HepG2 (cell line): ENCODE results near the gene ZNF275. TPM values are rescaled to one million over a fixed set of nuclear protein-coding genes. Genes with fewer than 3 reads are reported as not detected.
A peak's percentile ranks its signal among the peaks of the same experiment; 100 is the strongest.

Experiments
- AGO1 ChIP-seq: fragments of 200-400 bp; formaldehyde crosslinking; IDR thresholded peaks from 2 replicates; pipeline ENCODE4 v1.6.1; 2017; ENCODE audit warnings: mild to moderate bottlenecking, low read depth, low read length, moderate library complexity; ENCODE audit not compliant: poor library complexity, severe bottlenecking
- HNRNPK ChIP-seq: fragments of 200-400 bp; formaldehyde crosslinking; IDR thresholded peaks from 2 replicates; pipeline ENCODE4 v1.6.1; 2018; ENCODE audit warnings: low read length, low read depth, moderate library complexity, mild to moderate bottlenecking; ENCODE audit not compliant: poor library complexity, severe bottlenecking
- HOMEZ ChIP-seq: IDR thresholded peaks from 2 replicates; pipeline ENCODE4 v1.6.1; 2016; ENCODE audit warnings: low read depth
- HOXA3 ChIP-seq: sonication (generic); formaldehyde crosslinking; IDR thresholded peaks from 2 replicates; pipeline ENCODE4 v1.5.0; 2020; ENCODE audit warnings: missing genetic modification reagents
- IRF9 ChIP-seq: sonication (generic); formaldehyde crosslinking; IDR thresholded peaks from 2 replicates; pipeline ENCODE4 v1.8.0; 2022; ENCODE audit warnings: missing genetic modification reagents, mild to moderate bottlenecking, borderline replicate concordance
- KAT2B ChIP-seq: fragments of 150-350 bp; IDR thresholded peaks from 2 replicates; pipeline ENCODE4 v1.6.1; 2014; ENCODE audit warnings: low read depth, low read length, borderline replicate concordance
- KDM1A ChIP-seq: IDR thresholded peaks from 2 replicates; pipeline ENCODE4 v1.6.1; 2016; ENCODE audit warnings: missing compliant biosample characterization
- KLF6 ChIP-seq: IDR thresholded peaks from 2 replicates; pipeline ENCODE4 v1.8.0; 2016; ENCODE audit warnings: missing biosample characterization, missing genetic modification reagents
- NFKB2 ChIP-seq: sonication (generic); formaldehyde crosslinking; IDR thresholded peaks from 2 replicates; pipeline ENCODE4 v1.4.0; 2020; ENCODE audit warnings: missing genetic modification reagents, borderline replicate concordance
- RELA ChIP-seq: sonication (generic); formaldehyde crosslinking; IDR thresholded peaks from 2 replicates; pipeline ENCODE4 v1.4.0; 2020; ENCODE audit warnings: missing genetic modification reagents
- RFX5 ChIP-seq: IDR thresholded peaks from 2 replicates; pipeline ENCODE4 v1.6.1; 2011; ENCODE audit warnings: low read depth, low read length, improper control_type of control experiment
- SUZ12 ChIP-seq: fragments of 150-350 bp; IDR thresholded peaks from 2 replicates; pipeline ENCODE4 v1.6.1; 2014; ENCODE audit warnings: low read depth, low read length
- TAF15 ChIP-seq: fragments of 200-400 bp; formaldehyde crosslinking; IDR thresholded peaks from one replicate; pipeline ENCODE4 v1.6.1; 2018; ENCODE audit warnings: mild to moderate bottlenecking, low read depth, low read length; ENCODE audit not compliant: poor library complexity, severe bottlenecking
- TCF7 ChIP-seq: sonication (generic); IDR thresholded peaks from 2 replicates; pipeline ENCODE4 v1.6.1; 2016; ENCODE audit warnings: antibody characterized with exemption, low read depth
- ZNF513 ChIP-seq: sonication (generic); formaldehyde crosslinking; conservative IDR thresholded peaks from 2 replicates; pipeline ENCODE4 v1.5.0; 2020; ENCODE audit warnings: missing genetic modification reagents
- ZNF580 ChIP-seq: IDR thresholded peaks from 2 replicates; pipeline ENCODE4 v1.6.1; 2016; ENCODE audit warnings: low read depth, borderline replicate concordance
- ZNF605 ChIP-seq: sonication (generic); formaldehyde crosslinking; IDR thresholded peaks from 2 replicates; pipeline ENCODE4 v1.8.0; 2022; ENCODE audit warnings: mild to moderate bottlenecking, missing genetic modification reagents
- ZNF607 ChIP-seq: sonication (generic); formaldehyde crosslinking; IDR thresholded peaks from 2 replicates; pipeline ENCODE4 v1.5.1; 2020; ENCODE audit warnings: missing genetic modification reagents, mild to moderate bottlenecking, borderline replicate concordance
- ZSCAN25 ChIP-seq: sonication (generic); formaldehyde crosslinking; IDR thresholded peaks from 2 replicates; pipeline ENCODE4 v1.8.0; 2022; ENCODE audit warnings: mild to moderate bottlenecking, missing genetic modification reagents
- polyA plus RNA-seq, 8 experiments: library from polyadenylated mRNA; depleted of rRNA in 3 of 8; stranded (reverse) in 7 of 8; unstranded in 1 of 8; fragments of >200 nt; fragmentation: Illumina TruSeq in 4 of 8; extraction: Trizol in 4 of 8; gene quantifications; 2 replicates each; pipeline versions ENCODE4 v1.2.1 to v1.2.3, GENCODE V29; 2011 to 2016; ENCODE audit warnings: low read depth in 4 of 8, missing spikeins in 1 of 8, mixed read lengths in 1 of 8; ENCODE audit not compliant: insufficient read depth in 1 of 8
- total RNA-seq, 5 experiments: library from RNA; depleted of rRNA; stranded (reverse); fragments of >200 nt; fragmentation: Illumina TruSeq; extraction: Trizol; gene quantifications; 2 replicates each; pipeline ENCODE4 v1.2.3, GENCODE V29; 2016; ENCODE audit warnings: low read depth in 1 of 5
- TF ChIP-seq, protein P1 (sequence below): fragments of 450-650 bp; IDR thresholded peaks from 2 replicates; pipeline ENCODE4 v1.6.1; 2017; ENCODE audit warnings: mild to moderate bottlenecking

The ZNF275 gene
- total and polyA plus RNA-seq, 2 of the 13 experiments (the other 11 are each of a cell fraction or from before 2014, with no cell fraction given), result 6.4 to 11.8 TPM

DNA sequence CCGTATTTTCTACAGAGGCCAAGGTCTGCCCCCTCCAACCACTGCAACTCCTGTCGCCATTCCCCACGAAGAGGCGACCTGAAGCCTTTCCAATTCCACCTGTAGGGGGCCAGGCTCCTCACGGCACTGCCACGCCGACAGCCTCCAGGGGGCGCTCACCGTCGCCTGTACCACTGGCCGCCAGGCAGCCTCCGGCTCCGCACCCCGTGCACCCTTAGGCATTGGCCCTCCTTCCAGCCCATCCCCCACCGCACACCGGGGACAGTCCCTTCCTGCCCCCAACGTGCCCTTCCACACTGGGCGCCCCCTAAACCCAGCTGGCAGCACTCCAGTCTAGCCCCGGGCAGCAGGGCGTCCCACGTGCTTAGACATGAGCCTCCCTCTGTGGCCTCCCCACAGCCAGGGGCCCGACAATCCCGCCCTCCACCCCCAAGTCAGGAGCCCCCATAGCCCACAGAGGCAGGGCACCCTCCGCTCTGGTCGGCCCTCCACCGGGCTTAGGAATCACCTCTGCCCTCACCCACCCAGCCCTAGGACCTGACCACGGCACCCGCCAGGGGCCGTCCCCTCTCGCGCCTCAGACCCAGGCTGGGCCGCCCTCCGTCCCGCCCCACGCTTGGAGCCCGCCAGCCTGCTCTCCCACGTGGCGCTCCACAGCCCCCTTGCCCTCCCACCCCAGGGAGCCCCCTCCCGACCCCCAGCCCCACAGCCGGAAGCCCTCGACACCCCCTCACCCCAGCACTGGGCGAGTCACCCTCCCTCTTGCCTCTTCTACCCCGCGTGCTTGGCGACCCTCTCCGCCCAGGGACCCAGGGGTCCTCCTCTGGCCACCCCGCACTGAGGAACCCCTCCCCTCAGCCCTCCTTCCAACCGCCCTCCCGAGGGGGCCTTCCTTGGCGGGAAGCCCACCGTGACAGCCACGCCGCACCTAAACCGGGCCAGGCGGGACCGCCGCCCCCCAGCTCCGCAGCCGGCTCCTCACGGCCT lies 66.5 kb downstream of the ZNF275 start (continued):
- no peak for TF ChIP-seq HOMEZ
- TF ChIP-seq ZSCAN25, result no peak
- no peak for TF ChIP-seq NFKB2 (CRISPR knock-in tag)
- no peak for TF ChIP-seq KAT2B
- no peak for TF ChIP-seq SUZ12
- TF ChIP-seq RELA (CRISPR knock-in tag), result no peak
- TF ChIP-seq TAF15, result no peak
- no peak for TF ChIP-seq KDM1A
- no peak for TF ChIP-seq ZNF580
- no peak for TF ChIP-seq AGO1
- no peak for TF ChIP-seq TCF7
- TF ChIP-seq, protein P1, sequence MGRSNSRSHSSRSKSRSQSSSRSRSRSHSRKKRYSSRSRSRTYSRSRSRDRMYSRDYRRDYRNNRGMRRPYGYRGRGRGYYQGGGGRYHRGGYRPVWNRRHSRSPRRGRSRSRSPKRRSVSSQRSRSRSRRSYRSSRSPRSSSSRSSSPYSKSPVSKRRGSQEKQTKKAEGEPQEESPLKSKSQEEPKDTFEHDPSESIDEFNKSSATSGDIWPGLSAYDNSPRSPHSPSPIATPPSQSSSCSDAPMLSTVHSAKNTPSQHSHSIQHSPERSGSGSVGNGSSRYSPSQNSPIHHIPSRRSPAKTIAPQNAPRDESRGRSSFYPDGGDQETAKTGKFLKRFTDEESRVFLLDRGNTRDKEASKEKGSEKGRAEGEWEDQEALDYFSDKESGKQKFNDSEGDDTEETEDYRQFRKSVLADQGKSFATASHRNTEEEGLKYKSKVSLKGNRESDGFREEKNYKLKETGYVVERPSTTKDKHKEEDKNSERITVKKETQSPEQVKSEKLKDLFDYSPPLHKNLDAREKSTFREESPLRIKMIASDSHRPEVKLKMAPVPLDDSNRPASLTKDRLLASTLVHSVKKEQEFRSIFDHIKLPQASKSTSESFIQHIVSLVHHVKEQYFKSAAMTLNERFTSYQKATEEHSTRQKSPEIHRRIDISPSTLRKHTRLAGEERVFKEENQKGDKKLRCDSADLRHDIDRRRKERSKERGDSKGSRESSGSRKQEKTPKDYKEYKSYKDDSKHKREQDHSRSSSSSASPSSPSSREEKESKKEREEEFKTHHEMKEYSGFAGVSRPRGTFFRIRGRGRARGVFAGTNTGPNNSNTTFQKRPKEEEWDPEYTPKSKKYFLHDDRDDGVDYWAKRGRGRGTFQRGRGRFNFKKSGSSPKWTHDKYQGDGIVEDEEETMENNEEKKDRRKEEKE, result no peak
- TF ChIP-seq ZNF605 (CRISPR knock-in tag), result no peak
- TF ChIP-seq KLF6, result no peak
- peak; percentile 30; the same call in 1 of the 2 replicates for TF ChIP-seq HOXA3 (CRISPR knock-in tag)
- no peak for TF ChIP-seq IRF9 (CRISPR knock-in tag)
- no peak for TF ChIP-seq ZNF513 (CRISPR knock-in tag)
- TF ChIP-seq ZNF607 (CRISPR knock-in tag), result no peak
- TF ChIP-seq RFX5, result no peak
- no peak for TF ChIP-seq HNRNPK
